PFSK-1 (cell line): ENCODE measurements around the gene SLC17A2.

Source experiments
- POLR2AphosphoS5 ChIP-seq: IDR thresholded peaks from 2 replicates; pipeline ENCODE4 v1.6.1; 2012; ENCODE audit warnings: low read depth, mild to moderate bottlenecking, control low read depth, low read length, moderate library complexity
- SIN3A ChIP-seq: IDR thresholded peaks from 2 replicates; pipeline ENCODE4 v1.6.1; 2012; ENCODE audit warnings: mild to moderate bottlenecking, low read length, moderate library complexity, borderline replicate concordance; ENCODE audit not compliant: insufficient read depth
- TAF1 ChIP-seq: IDR thresholded peaks from 2 replicates; pipeline ENCODE4 v1.6.1; 2012; ENCODE audit warnings: low read length, control low read depth, borderline replicate concordance; ENCODE audit not compliant: insufficient read depth
- TF ChIP-seq, protein P1 (sequence below), 2 experiments: IDR thresholded peaks; 2 replicates each; pipeline versions ENCODE4 v1.6.1 to v1.8.0; 2011 to 2012; ENCODE audit warnings: low read depth in 2 of 2, low read length in 2 of 2, control low read depth in 1 of 2, inconsistent platforms in 1 of 2, mild to moderate bottlenecking in 1 of 2, moderate library complexity in 1 of 2; ENCODE audit not compliant: insufficient read depth in 1 of 2

- TF ChIP-seq, protein P1, sequence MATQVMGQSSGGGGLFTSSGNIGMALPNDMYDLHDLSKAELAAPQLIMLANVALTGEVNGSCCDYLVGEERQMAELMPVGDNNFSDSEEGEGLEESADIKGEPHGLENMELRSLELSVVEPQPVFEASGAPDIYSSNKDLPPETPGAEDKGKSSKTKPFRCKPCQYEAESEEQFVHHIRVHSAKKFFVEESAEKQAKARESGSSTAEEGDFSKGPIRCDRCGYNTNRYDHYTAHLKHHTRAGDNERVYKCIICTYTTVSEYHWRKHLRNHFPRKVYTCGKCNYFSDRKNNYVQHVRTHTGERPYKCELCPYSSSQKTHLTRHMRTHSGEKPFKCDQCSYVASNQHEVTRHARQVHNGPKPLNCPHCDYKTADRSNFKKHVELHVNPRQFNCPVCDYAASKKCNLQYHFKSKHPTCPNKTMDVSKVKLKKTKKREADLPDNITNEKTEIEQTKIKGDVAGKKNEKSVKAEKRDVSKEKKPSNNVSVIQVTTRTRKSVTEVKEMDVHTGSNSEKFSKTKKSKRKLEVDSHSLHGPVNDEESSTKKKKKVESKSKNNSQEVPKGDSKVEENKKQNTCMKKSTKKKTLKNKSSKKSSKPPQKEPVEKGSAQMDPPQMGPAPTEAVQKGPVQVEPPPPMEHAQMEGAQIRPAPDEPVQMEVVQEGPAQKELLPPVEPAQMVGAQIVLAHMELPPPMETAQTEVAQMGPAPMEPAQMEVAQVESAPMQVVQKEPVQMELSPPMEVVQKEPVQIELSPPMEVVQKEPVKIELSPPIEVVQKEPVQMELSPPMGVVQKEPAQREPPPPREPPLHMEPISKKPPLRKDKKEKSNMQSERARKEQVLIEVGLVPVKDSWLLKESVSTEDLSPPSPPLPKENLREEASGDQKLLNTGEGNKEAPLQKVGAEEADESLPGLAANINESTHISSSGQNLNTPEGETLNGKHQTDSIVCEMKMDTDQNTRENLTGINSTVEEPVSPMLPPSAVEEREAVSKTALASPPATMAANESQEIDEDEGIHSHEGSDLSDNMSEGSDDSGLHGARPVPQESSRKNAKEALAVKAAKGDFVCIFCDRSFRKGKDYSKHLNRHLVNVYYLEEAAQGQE (IDR thresholded peaks at IDR 0.05; ENCODE audit: insufficient read depth in 1 of 2, low read depth in 2 of 2, low read length in 2 of 2) = no peak
- TF ChIP-seq POLR2AphosphoS5 (no peak), TAF1 (no peak), SIN3A (no peak)
Measured at GRCh38 chr6:25968769-25969168, 38.3 kb upstream of the SLC17A2 start.
